OCI-LY1 (cell line): ENCODE results near the gene LRRC42.

Source experiments
- H2AFZ ChIP-seq: fragments of 200-600 bp; sonication (generic), shearing (Covaris generic); 2 replicates; pipeline ENCODE4 v1.6.0; 2014; ENCODE audit warnings: antibody characterized with exemption, mild to moderate bottlenecking, low read length
- H3F3A ChIP-seq: fragments of 200-600 bp; sonication (generic), shearing (Covaris generic); 2 replicates; pipeline ENCODE4 v1.6.0; 2014; ENCODE audit warnings: mild to moderate bottlenecking, antibody characterized with exemption, low read length, moderate library complexity; ENCODE audit not compliant: insufficient read depth
- H3K27ac ChIP-seq: fragments of 200-600 bp; sonication (generic); 2 replicates; pipeline ENCODE4 v1.5.1; 2014; ENCODE audit warnings: low read length, mixed run types, mild to moderate bottlenecking, low read depth; ENCODE audit not compliant: poor library complexity, severe bottlenecking
- H3K27me3 ChIP-seq: fragments of 200-600 bp; sonication (generic); 2 replicates; pipeline ENCODE4 v1.6.0; 2014; ENCODE audit warnings: antibody characterized with exemption, mild to moderate bottlenecking, low read length, moderate library complexity; ENCODE audit not compliant: insufficient read depth
- H3K36me3 ChIP-seq: fragments of 200-600 bp; sonication (generic); 2 replicates; pipeline ENCODE4 v1.6.1; 2014; ENCODE audit warnings: mild to moderate bottlenecking, antibody characterized with exemption, low read length, moderate library complexity, mixed read lengths; ENCODE audit not compliant: insufficient read depth
- H3K4me1 ChIP-seq: fragments of 200-600 bp; sonication (generic); 2 replicates; pipeline ENCODE4 v1.5.1; 2014; ENCODE audit warnings: mild to moderate bottlenecking, low read length, moderate library complexity; ENCODE audit not compliant: insufficient read depth, severe bottlenecking
- H3K4me2 ChIP-seq: fragments of 200-600 bp; sonication (generic), shearing (Covaris generic); 2 replicates; pipeline ENCODE4 v1.6.1; 2014; ENCODE audit warnings: low read length
- H3K4me3 ChIP-seq: fragments of 200-600 bp; sonication (generic); 2 replicates; pipeline ENCODE4 v1.5.1; 2014; ENCODE audit warnings: low read length, low read depth, mild to moderate bottlenecking, mixed read lengths; ENCODE audit not compliant: poor library complexity, severe bottlenecking
- H3K79me2 ChIP-seq: fragments of 200-600 bp; shearing (Covaris generic); 2 replicates; pipeline ENCODE4 v1.6.1; 2016; ENCODE audit warnings: mixed run types, low read length, mixed read lengths; ENCODE audit not compliant: insufficient read depth
- H3K9ac ChIP-seq: fragments of 200-600 bp; sonication (generic), shearing (Covaris generic); 2 replicates; pipeline ENCODE4 v1.6.1; 2014; ENCODE audit warnings: mild to moderate bottlenecking, low read length, mixed read lengths
- H3K9me2 ChIP-seq: fragments of 200-600 bp; sonication (generic), shearing (Covaris generic); 2 replicates; pipeline ENCODE4 v1.6.1; 2014; ENCODE audit warnings: low read depth, mild to moderate bottlenecking, low read length, mixed read lengths
- H3K9me3 ChIP-seq: fragments of 200-600 bp; shearing (Covaris generic); 2 replicates; pipeline ENCODE4 v1.6.1; 2014; ENCODE audit warnings: low read length, mixed read lengths
- H4K20me1 ChIP-seq: fragments of 200-600 bp; sonication (generic), shearing (Covaris generic); 2 replicates; pipeline ENCODE4 v1.6.0; 2016; ENCODE audit warnings: mild to moderate bottlenecking, low read length; ENCODE audit not compliant: insufficient read depth
- EZH2 ChIP-seq: fragments of 200-600 bp; sonication (generic), shearing (Covaris generic); IDR thresholded peaks from 2 replicates; pipeline ENCODE4 v1.8.0; 2017; ENCODE audit warnings: borderline replicate concordance, mixed run types, mild to moderate bottlenecking, antibody characterized with exemption, low read length, moderate library complexity, mixed read lengths
- TF ChIP-seq, protein P1 (sequence below): fragments of 200-600 bp; sonication (generic), shearing (Covaris generic); IDR thresholded peaks from 2 replicates; pipeline ENCODE4 v1.5.1; 2017; ENCODE audit warnings: mild to moderate bottlenecking, antibody characterized with exemption, low read length, moderate library complexity, mixed read lengths

Gene LRRC42

DNA sequence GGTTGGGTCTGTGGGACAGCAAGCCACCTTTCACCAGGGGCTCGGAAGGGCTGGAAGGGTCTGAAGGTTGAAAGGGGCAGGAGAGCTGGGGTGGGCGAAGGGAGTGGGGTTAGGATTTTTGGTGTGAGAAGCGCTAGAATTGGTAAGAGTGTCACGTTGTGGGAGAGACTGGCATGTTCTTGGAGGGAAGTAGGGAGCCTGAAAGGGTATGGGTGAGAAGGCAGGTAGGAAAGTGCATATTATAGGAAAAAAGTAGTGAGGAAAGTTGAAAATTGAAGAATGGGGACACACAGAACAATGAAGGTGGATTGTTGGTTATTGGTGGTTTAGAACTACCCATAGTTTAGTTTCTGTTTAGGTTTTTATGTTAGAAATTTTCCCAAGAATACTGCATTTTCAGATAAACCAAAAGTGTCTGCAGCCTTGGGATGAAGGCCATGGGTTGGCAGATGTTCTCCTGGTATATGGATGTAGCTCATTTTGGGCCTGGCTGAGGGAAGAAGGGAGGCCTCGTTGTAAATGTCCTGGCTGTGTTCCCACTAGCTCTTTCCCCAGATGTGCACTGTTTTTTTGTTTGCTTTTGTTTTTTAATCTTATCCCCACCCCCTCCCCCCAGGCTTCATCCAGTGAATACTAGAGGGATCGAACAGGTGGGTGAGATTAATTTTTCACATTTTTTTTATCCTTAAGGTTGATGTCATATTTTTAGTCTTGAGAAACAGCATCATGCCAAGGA is 1.2 kb downstream of the LRRC42 start:
- TF ChIP-seq, protein P1, sequence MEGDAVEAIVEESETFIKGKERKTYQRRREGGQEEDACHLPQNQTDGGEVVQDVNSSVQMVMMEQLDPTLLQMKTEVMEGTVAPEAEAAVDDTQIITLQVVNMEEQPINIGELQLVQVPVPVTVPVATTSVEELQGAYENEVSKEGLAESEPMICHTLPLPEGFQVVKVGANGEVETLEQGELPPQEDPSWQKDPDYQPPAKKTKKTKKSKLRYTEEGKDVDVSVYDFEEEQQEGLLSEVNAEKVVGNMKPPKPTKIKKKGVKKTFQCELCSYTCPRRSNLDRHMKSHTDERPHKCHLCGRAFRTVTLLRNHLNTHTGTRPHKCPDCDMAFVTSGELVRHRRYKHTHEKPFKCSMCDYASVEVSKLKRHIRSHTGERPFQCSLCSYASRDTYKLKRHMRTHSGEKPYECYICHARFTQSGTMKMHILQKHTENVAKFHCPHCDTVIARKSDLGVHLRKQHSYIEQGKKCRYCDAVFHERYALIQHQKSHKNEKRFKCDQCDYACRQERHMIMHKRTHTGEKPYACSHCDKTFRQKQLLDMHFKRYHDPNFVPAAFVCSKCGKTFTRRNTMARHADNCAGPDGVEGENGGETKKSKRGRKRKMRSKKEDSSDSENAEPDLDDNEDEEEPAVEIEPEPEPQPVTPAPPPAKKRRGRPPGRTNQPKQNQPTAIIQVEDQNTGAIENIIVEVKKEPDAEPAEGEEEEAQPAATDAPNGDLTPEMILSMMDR: no peak
- TF ChIP-seq EZH2: no peak
- Histone ChIP-seq H3K79me2 (peaks cover 22% of the 10 kb centered on the region), H3K4me2 (peak overlapping the region; percentile 89), H3K27me3 (no peaks in the 10 kb centered on the region), H4K20me1 (no peaks in the 10 kb centered on the region), H3K9me2 (no peaks in the 10 kb centered on the region), H3K4me3 (peak overlapping the region; percentile 96), H3K27ac (peak overlapping the region; percentile 48), H3K9me3 (no peaks in the 10 kb centered on the region), H3K4me1 (peaks cover 40% of the 10 kb centered on the region), H3K9ac (peak overlapping the region; percentile 86), H2AFZ (no peak overlapping the region), H3F3A (no peaks in the 10 kb centered on the region), H3K36me3 (peaks cover 14% of the 10 kb centered on the region; the same call in 1 of the 2 replicates)

DNA sequence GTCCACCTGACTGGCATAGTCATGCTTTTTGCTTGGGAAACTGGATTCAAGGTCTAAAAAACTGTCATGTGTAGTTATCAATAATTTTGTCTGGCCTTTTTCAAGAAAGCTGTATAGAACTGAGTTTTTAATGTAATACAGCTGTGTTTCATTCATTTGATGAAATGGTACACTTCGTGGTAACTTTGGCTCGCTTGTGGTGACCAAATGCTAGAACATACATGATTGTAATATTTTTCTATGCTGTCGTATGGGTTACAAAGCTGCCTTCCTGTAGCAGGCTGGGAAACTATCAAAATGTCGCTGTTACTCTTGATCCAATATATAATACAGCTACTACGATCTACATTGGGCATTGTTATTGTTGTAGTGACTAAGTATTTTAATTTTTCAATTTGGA is 2.1 kb downstream of the LRRC42 start:
- H3K9ac ChIP-seq: peak overlapping the region; percentile 1; the same call in 1 of the 2 replicates
- H3K4me3 ChIP-seq: peak overlapping the region; percentile 96
- peak overlapping the region; percentile 89; the same call in 1 of the 2 replicates for H3K4me2 ChIP-seq
- TF ChIP-seq, protein P1: no peak
- TF ChIP-seq EZH2: no peak
- H3K4me1 ChIP-seq: peaks cover 37% of the 10 kb centered on the region
- H3F3A ChIP-seq: no peaks in the 10 kb centered on the region
- H3K27ac ChIP-seq: peak overlapping the region; percentile 38
- H3K79me2 ChIP-seq: peaks cover 17% of the 10 kb centered on the region
- H3K27me3 ChIP-seq: no peaks in the 10 kb centered on the region
- H3K36me3 ChIP-seq: peaks cover 23% of the 10 kb centered on the region; the same call in 1 of the 2 replicates
- H3K9me3 ChIP-seq: no peaks in the 10 kb centered on the region
- no peaks in the 10 kb centered on the region for H4K20me1 ChIP-seq
- no peak overlapping the region for H2AFZ ChIP-seq
- H3K9me2 ChIP-seq: no peaks in the 10 kb centered on the region

DNA sequence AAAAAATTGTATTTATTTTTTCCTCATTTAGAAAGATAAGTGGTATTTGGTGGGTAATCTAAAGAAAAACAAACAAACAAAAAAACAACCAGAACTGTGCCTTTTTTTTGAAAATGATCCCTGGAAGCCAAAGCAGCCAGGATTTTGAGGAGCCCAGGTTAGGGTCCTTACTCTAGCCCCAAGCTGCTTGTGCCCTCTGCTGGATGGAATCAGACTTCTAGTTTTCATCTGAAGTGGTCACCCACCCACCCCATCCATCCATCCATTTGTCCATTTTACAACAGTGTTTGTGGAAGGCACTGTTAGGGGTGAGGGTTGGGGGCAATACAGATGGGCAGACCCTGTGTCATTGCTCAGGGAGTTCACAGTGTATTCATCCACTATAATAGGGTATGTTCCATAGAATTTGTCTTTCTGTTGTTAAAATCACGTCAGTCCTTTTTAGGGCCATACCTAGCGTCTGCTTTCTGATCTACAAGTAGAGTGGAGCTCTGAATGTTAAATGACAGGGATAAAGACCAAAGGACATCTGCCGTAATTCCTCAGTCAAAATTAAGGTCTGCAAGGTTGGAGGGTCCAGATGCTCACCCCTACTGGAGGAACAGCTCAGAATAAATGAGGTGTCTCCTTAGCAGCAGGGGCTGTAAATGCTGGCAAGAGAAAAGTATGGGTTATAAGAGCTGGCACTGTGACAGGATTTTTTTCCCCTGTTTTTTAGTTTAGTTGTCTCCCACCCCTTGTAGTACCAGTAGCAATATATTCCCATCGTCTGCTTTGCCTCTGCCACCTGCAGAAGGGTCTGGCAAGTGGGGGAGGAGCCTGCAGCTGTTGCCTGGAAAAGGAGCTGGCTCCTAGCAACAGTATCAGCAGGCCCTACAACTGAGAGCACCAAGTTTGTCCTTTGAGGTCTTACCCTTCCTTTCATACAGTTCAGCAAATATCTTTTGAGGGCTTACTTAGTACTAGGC is 3.2 kb downstream of the LRRC42 start:
- Histone ChIP-seq H4K20me1 (no peaks in the 10 kb centered on the region), H3K9me3 (no peaks in the 10 kb centered on the region), H3K4me2 (no peak overlapping the region), H3K9me2 (no peaks in the 10 kb centered on the region), H2AFZ (no peak overlapping the region), H3K4me1 (peaks cover 28% of the 10 kb centered on the region), H3K79me2 (peaks cover 11% of the 10 kb centered on the region; the same call in 1 of the 2 replicates), H3K4me3 (no peak overlapping the region), H3K27ac (no peak overlapping the region), H3K36me3 (peaks cover 29% of the 10 kb centered on the region; the same call in 1 of the 2 replicates), H3K9ac (no peak overlapping the region), H3F3A (no peaks in the 10 kb centered on the region), H3K27me3 (no peaks in the 10 kb centered on the region)
- TF ChIP-seq, protein P1: peak; percentile 89
- no peak for TF ChIP-seq EZH2
